Natural killer cell (primary cell): ENCODE data around the gene RPL36. TPM values are rescaled to one million over a fixed set of nuclear protein-coding genes. Genes with fewer than 3 reads are reported as not detected.
"Not testable (repeated sequence)": the region's sequence is repeated elsewhere in the genome, so short reads cannot be mapped to it uniquely, and the experiment has no call there.

Experiments used
- ATAC-seq, 3 donors: fragments of 150-1000 bp in 2 of 3; fragments of 200-7000 bp in 1 of 3; cut with Tn5 transposase; 1 replicate in 1 of 3; 2 replicates in 2 of 3; pipeline ENCODE4 v1.10.0; 2021; ENCODE audit warnings: mild to moderate bottlenecking in 2 of 3, moderate library complexity in 2 of 3
- DNase-seq, 2 donors: peaks; one replicate each; pipeline versions ENCODE4 v3.0.0 to v3.0.0-alpha.2; 2013 to 2021; ENCODE audit warnings: mixed read lengths in 1 of 2
- H3K27ac ChIP-seq: one replicate; pipeline ENCODE4 v1.5.1; 2013; ENCODE audit warnings: mild to moderate bottlenecking, low read length
- H3K27me3 ChIP-seq: one replicate; pipeline ENCODE4 v1.6.1; 2013; ENCODE audit warnings: low read length; ENCODE audit not compliant: control insufficient read depth, insufficient read depth
- H3K36me3 ChIP-seq: one replicate; pipeline ENCODE4 v1.6.1; 2013; ENCODE audit warnings: low read length; ENCODE audit not compliant: control insufficient read depth, insufficient read depth
- H3K4me1 ChIP-seq: one replicate; pipeline ENCODE4 v1.6.1; 2013; ENCODE audit warnings: low read length; ENCODE audit not compliant: control insufficient read depth, insufficient read depth
- H3K4me3 ChIP-seq: one replicate; pipeline ENCODE4 v1.5.1; 2013; ENCODE audit warnings: low read length
- H3K9me3 ChIP-seq: one replicate; pipeline ENCODE4 v1.6.1; 2013; ENCODE audit warnings: low read length; ENCODE audit not compliant: control insufficient read depth, insufficient read depth
- H3K27ac Mint-ChIP-seq, 2 donors: one replicate each; pipeline ENCODE4 v1.8.0; 2022; ENCODE audit warnings: mild to moderate bottlenecking in 2 of 2, mixed read lengths in 2 of 2, moderate library complexity in 1 of 2
- H3K27me3 Mint-ChIP-seq, 2 donors: one replicate each; pipeline ENCODE4 v1.8.0; 2022; ENCODE audit warnings: low read depth in 2 of 2, mixed read lengths in 2 of 2
- H3K36me3 Mint-ChIP-seq: one replicate; pipeline ENCODE4 v1.8.0; 2022; ENCODE audit warnings: mixed read lengths
- H3K4me1 Mint-ChIP-seq, 2 donors: one replicate each; pipeline ENCODE4 v1.8.0; 2022; ENCODE audit warnings: mixed read lengths in 2 of 2
- H3K4me3 Mint-ChIP-seq: one replicate; pipeline ENCODE4 v1.8.0; 2022; ENCODE audit warnings: mild to moderate bottlenecking, moderate library complexity, mixed read lengths
- H3K9me3 Mint-ChIP-seq, 2 donors: one replicate each; pipeline ENCODE4 v1.8.0; 2022; ENCODE audit warnings: mixed read lengths in 2 of 2
- WGBS: methylation state at CpG from one replicate; pipeline ENCODE4 v1.1.7; 2013; ENCODE audit warnings: missing lambda C conversion rate; ENCODE audit not compliant: insufficient coverage; 5-methylcytosine and 5-hydroxymethylcytosine counted together
- intact Hi-C: fragments of 100-400 bp; cut with micrococcal nuclease; formaldehyde crosslinking; loops from one replicate; pipeline ENCODE4 v1.14.2; 2022
- total RNA-seq, 4 donors: library from RNA; stranded (reverse); fragments of 120-200 nt in 1 of 4; gene quantifications; one replicate each; pipeline versions ENCODE4 v1.2.3 to v1.2.4, GENCODE V29; 2013 to 2022
- TF ChIP-seq, protein P1 (sequence below): fragments of 200-600 bp; IDR thresholded peaks from one replicate; pipeline ENCODE4 v1.8.0; 2022; ENCODE audit warnings: antibody characterized with exemption

Gene RPL36
- total RNA-seq, 3 donors from 2014 or later (not counting 1 experiment from before 2014, with no cell fraction given), result 363 to 505 (median 459) TPM

- intact Hi-C loops, result no loop called here
- ATAC-seq, result no peak
- peak in 1 of 2 donors; percentile 30 for DNase-seq
- Mint-ChIP-seq H3K27me3 (no peaks in the 10 kb centered on the region), H3K9me3 (no peaks in the 10 kb centered on the region), H3K27ac (peak overlapping the region in 1 of 2 donors; percentile 85), H3K4me1 (peaks cover 13 to 35% of the 10 kb centered on the region in 2 donors), H3K36me3 (no peaks in the 10 kb centered on the region), H3K4me3 (peak overlapping the region; percentile 86)
- Histone ChIP-seq H3K27me3 (no peaks in the 10 kb centered on the region), H3K4me1 (peaks cover 39% of the 10 kb centered on the region), H3K9me3 (no peaks in the 10 kb centered on the region), H3K4me3 (peak overlapping the region; percentile 43), H3K27ac (no peak overlapping the region), H3K36me3 (peaks cover 9% of the 10 kb centered on the region)
- TF ChIP-seq, protein P1, sequence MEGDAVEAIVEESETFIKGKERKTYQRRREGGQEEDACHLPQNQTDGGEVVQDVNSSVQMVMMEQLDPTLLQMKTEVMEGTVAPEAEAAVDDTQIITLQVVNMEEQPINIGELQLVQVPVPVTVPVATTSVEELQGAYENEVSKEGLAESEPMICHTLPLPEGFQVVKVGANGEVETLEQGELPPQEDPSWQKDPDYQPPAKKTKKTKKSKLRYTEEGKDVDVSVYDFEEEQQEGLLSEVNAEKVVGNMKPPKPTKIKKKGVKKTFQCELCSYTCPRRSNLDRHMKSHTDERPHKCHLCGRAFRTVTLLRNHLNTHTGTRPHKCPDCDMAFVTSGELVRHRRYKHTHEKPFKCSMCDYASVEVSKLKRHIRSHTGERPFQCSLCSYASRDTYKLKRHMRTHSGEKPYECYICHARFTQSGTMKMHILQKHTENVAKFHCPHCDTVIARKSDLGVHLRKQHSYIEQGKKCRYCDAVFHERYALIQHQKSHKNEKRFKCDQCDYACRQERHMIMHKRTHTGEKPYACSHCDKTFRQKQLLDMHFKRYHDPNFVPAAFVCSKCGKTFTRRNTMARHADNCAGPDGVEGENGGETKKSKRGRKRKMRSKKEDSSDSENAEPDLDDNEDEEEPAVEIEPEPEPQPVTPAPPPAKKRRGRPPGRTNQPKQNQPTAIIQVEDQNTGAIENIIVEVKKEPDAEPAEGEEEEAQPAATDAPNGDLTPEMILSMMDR, result peak; percentile 18
- 64% methylated on average over 76 of the region's 76 CpGs for WGBS
Observed at GRCh38 chr19:5687360-5688198, 2.5 kb upstream of the RPL36 start.

GRCh38 chr19:5688262-5688881 is 1.7 kb upstream of the RPL36 start:
- H3K27me3 ChIP-seq, H3K9me3 Mint-ChIP-seq, H3K27ac Mint-ChIP-seq, DNase-seq, H3K27ac ChIP-seq, ATAC-seq, H3K27me3 Mint-ChIP-seq, H3K4me3 ChIP-seq, intact Hi-C loops, H3K9me3 ChIP-seq, H3K36me3 Mint-ChIP-seq: not testable (repeated sequence)
- Mint-ChIP-seq H3K4me3 (peak overlapping the region; percentile 74), H3K4me1 (peaks cover 13 to 43% of the 10 kb centered on the region in 2 donors)
- WGBS, result 97% methylated on average over 13 of the region's 13 CpGs
- Histone ChIP-seq H3K36me3 (peaks cover 15% of the 10 kb centered on the region), H3K4me1 (peaks cover 39% of the 10 kb centered on the region)

DNA sequence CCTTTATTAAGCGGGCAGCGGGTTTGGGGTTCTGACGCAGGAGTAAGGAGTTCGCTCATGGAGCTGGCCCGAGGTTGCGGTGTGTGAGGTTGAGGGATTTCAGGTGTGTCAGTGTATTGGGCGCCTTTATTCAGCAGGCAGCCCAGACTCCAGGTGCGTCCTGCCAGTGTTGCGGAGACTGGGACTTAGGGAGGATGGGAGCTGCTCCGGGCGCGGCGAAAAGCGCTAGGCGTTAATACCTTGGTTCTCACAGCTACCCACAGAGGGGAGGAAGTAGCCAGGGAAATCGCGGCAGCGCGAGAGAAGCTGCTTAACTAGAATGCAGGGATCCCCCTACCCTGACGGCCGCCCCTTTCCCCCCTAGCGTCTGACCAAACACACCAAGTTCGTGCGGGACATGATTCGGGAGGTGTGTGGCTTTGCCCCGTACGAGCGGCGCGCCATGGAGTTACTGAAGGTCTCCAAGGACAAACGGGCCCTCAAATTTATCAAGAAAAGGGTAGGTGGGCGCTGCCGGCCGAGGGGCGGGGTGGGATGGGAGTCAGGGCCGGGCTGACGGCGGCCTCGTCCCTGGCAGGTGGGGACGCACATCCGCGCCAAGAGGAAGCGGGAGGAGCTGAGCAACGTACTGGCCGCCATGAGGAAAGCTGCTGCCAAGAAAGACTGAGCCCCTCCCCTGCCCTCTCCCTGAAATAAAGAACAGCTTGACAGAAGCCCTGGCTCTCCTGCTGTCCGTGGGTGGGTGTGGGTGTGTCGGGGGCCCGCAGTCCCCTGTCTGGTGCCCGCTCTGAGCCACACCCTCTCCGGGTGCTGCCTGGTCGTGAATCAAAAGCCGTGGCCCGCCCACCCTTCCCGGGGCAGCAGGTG is 1.1 kb downstream of the RPL36 start:
- no peaks in the 10 kb centered on the region for H3K27me3 Mint-ChIP-seq
- no peak for ATAC-seq
- Histone ChIP-seq H3K9me3 (no peaks in the 10 kb centered on the region), H3K27me3 (no peaks in the 10 kb centered on the region), H3K4me1 (peaks cover 36% of the 10 kb centered on the region), H3K27ac (peak overlapping the region; percentile 83), H3K36me3 (peaks cover 41% of the 10 kb centered on the region), H3K4me3 (peak overlapping the region; percentile 91)
- intact Hi-C loops, result loop anchor here (1.0 kb wide), 2 partner anchors 11 to 29 kb away; partner anchors contain the start of genes CATSPERD, LONP1 and MICOS13
- WGBS, result 10% methylated on average over 54 of the region's 54 CpGs
- H3K4me3 Mint-ChIP-seq, result peak overlapping the region; percentile 94
- peaks cover 13 to 43% of the 10 kb centered on the region in 2 donors for H3K4me1 Mint-ChIP-seq
- DNase-seq, result peak in 1 of 2 donors; percentile 61
- H3K27ac Mint-ChIP-seq, result peak overlapping the region; percentile 90 to 97
- TF ChIP-seq, protein P1, result no peak
- no peaks in the 10 kb centered on the region for H3K36me3 Mint-ChIP-seq
- no peaks in the 10 kb centered on the region for H3K9me3 Mint-ChIP-seq
